Measurements from ENCODE around the gene NSL1.

Gene NSL1

DNA sequence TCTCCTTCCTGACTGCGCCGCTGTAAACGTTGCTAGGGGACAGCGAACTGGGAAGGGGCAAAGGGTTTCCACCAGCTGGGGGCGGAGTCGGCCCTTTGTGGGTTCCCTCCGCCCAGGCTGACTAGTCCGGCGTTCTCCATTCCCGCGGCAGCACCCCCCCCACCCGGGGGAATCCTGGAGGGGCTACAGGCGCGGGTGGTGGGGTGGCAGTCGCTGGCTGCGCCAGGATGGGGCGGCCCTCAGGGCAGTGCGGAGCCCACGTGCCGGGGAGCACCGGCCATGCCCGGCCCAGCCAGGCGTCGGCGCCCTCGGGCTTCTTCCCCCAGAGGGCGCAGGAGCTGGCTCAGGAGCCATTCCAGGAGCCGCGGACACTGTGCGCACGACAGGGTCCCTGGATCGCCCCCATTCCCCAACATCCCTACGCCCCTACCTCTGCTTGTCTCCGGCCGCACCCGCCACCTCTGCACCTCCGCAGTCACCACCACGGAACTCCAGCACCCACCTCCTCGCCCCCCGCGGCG is 92.4 kb downstream of the NSL1 start:
- DNase-seq (ENCODE audit: low read depth) = peak; percentile 75
- peak overlapping the region; percentile 40 for H3K4me3 ChIP-seq (ENCODE audit: low read depth, low read length)
- TF ChIP-seq, protein P1, sequence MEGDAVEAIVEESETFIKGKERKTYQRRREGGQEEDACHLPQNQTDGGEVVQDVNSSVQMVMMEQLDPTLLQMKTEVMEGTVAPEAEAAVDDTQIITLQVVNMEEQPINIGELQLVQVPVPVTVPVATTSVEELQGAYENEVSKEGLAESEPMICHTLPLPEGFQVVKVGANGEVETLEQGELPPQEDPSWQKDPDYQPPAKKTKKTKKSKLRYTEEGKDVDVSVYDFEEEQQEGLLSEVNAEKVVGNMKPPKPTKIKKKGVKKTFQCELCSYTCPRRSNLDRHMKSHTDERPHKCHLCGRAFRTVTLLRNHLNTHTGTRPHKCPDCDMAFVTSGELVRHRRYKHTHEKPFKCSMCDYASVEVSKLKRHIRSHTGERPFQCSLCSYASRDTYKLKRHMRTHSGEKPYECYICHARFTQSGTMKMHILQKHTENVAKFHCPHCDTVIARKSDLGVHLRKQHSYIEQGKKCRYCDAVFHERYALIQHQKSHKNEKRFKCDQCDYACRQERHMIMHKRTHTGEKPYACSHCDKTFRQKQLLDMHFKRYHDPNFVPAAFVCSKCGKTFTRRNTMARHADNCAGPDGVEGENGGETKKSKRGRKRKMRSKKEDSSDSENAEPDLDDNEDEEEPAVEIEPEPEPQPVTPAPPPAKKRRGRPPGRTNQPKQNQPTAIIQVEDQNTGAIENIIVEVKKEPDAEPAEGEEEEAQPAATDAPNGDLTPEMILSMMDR (IDR thresholded peaks at IDR 0.05; ENCODE audit: low read depth, low read length) = peak; percentile 49
- TF ChIP-seq MYC (IDR thresholded peaks at IDR 0.05; ENCODE audit: low read depth, low read length) = peak; percentile 65
- TF ChIP-seq POLR2A (IDR thresholded peaks at IDR 0.05; ENCODE audit: extremely low read depth, insufficient read length) = no peak
- TF ChIP-seq, protein P2, sequence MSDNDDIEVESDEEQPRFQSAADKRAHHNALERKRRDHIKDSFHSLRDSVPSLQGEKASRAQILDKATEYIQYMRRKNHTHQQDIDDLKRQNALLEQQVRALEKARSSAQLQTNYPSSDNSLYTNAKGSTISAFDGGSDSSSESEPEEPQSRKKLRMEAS (IDR thresholded peaks at IDR 0.05; ENCODE audit: low read depth, low read length) = peak; percentile 80

DNA sequence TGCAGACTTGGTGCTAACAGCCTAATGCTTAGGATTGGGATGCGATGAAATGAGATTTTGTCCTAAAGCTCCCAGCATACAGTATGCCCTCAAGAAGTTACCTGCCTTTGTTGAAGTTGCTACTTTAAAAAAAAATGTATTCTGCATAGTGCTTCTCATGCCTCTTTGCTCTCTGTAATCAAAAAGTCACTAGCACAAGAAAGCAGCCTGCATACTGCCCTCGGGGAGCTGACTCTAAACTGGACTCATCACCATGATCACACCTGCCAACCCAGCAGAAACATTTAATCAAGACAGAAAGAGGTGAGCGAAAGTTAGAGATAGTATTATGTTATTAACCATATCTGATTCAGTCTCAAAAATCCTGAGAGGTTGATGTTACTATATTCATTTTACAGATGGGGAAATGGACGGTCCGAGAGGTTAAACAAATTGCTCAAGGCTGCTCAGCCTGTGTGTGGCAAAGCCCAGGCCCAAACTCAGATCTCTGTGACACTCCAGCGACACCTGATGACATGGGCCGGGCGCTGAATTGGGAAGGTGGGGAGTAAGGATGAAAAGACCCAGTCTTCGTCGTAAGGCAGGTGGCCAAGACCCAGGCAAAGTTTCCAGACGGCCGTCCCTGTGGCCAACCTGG is 93.0 kb downstream of the NSL1 start:
- no peak for TF ChIP-seq POLR2A (IDR thresholded peaks at IDR 0.05; ENCODE audit: extremely low read depth, insufficient read length)
- TF ChIP-seq, protein P1 (IDR thresholded peaks at IDR 0.05; ENCODE audit: low read depth, low read length) = no peak
- TF ChIP-seq, protein P2 (IDR thresholded peaks at IDR 0.05; ENCODE audit: low read depth, low read length) = no peak
- TF ChIP-seq MYC (IDR thresholded peaks at IDR 0.05; ENCODE audit: low read depth, low read length) = no peak
- H3K4me3 ChIP-seq (ENCODE audit: low read depth, low read length) = peak overlapping the region; percentile 40
- DNase-seq (ENCODE audit: low read depth) = no peak

DNA sequence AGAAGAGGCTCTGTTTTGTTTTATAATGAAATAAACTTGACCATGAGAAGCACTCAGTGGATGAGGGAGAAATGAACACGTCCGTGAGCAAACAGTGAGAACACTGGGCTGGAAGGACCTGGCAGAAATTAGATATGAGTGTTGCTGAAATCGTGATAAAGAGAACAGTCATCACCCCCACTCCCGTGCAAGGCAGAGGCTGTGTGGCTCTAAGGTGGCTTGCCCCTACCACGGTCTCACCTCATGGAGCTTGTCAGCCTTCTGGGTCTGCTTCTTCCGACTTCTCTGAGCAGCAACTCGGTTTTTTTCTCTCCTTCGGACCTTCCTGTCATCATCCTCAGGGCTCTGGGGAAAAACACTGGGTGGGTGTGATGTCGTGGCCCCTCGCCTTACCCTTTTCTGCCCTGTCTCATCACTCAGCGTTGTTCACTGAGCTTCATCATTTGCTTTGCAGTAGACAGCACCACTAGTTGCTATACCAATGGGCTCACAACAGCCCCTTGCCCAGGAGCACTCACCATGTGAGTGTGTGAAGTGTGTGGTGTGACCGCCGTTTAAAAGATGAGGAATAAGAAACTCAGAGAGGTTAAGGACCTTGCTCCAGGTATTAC is 94.8 kb downstream of the NSL1 start:
- no peak for DNase-seq (ENCODE audit: low read depth)
- TF ChIP-seq, protein P1 (IDR thresholded peaks at IDR 0.05; ENCODE audit: low read depth, low read length) = no peak
- TF ChIP-seq POLR2A (IDR thresholded peaks at IDR 0.05; ENCODE audit: extremely low read depth, insufficient read length) = no peak
- TF ChIP-seq, protein P2 (IDR thresholded peaks at IDR 0.05; ENCODE audit: low read depth, low read length) = no peak
- TF ChIP-seq MYC (IDR thresholded peaks at IDR 0.05; ENCODE audit: low read depth, low read length) = no peak
- no peak overlapping the region for H3K4me3 ChIP-seq (ENCODE audit: low read depth, low read length)

DNA sequence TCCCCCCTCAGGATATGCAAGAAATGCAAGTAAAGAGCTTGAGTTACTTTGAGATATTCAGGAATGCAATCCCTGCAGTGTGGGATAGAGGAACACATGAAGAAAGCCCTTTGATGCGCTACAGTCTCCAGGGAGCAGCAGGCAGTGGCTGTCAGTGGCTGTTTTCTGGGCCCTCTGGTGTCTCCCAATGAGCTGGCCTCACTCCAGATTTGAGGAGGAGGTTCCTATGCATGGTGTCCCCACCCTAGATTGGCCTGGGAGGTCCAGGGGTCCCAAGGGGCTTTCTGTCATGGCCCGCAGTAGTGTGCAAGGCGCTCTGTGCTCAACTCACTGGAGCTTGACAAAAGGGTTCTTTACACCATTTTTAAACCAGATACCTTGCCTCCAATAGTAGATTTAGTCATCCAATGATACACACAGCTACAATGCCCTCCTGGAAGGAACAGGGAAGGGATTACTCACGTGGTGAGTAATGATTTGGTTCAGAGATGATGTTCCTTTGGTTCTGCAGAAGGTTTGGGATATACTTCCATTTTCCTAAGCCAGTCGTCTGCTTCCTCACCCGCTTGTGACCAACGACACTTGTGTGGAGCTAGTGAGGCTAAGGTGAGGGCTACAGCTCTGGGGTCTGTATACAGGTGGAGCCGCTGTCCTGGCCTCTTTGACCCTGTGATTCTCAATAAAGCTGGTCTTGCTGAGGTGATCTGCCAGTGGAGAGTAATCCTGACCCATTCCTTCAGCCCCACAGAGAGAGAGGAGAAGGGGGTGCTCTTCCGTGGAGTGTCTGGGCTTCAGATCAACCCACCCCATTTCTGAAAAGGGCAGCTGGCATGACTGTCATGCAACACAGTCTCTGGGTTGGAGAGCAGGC is 98.6 kb downstream of the NSL1 start:
- no peak overlapping the region for H3K4me3 ChIP-seq (ENCODE audit: low read depth, low read length)
- TF ChIP-seq POLR2A (IDR thresholded peaks at IDR 0.05; ENCODE audit: extremely low read depth, insufficient read length) (no peak), MYC (IDR thresholded peaks at IDR 0.05; ENCODE audit: low read depth, low read length) (no peak)
- TF ChIP-seq, protein P1 (IDR thresholded peaks at IDR 0.05; ENCODE audit: low read depth, low read length) = no peak
- TF ChIP-seq, protein P2 (IDR thresholded peaks at IDR 0.05; ENCODE audit: low read depth, low read length) = no peak
- DNase-seq (ENCODE audit: low read depth) = no peak

- DNase-seq (ENCODE audit: low read depth) = no peak
- TF ChIP-seq, protein P1 (IDR thresholded peaks at IDR 0.05; ENCODE audit: low read depth, low read length) = no peak
- TF ChIP-seq MYC (IDR thresholded peaks at IDR 0.05; ENCODE audit: low read depth, low read length) (no peak), POLR2A (IDR thresholded peaks at IDR 0.05; ENCODE audit: extremely low read depth, insufficient read length) (no peak)
- TF ChIP-seq, protein P2 (IDR thresholded peaks at IDR 0.05; ENCODE audit: low read depth, low read length) = no peak
- H3K4me3 ChIP-seq (ENCODE audit: low read depth, low read length) = no peak overlapping the region
These were observed 100.0 kb downstream of the NSL1 start for GRCh38 chr1:212691561-212692071.

All from NB4 (cell line).